A549 (cell line): ENCODE measurements around the gene ARRDC4. TPM values are rescaled to one million over a fixed set of nuclear protein-coding genes. Genes with fewer than 3 reads are reported as not detected.

ENCODE experiments used
- ATAC-seq, 2 experiments: fragments of 200-7000 bp in 1 of 2; fragments of >200 bp in 1 of 2; cut with Nextera tagmentation in 1 of 2; cut with Tn5 transposase in 1 of 2; 3 replicates each; pipeline versions ENCODE4 v1.8.0 to v1.9.1; 2018 to 2020; ENCODE audit warnings: mild to moderate bottlenecking in 1 of 2, moderate library complexity in 1 of 2
- CTCF ChIA-PET: fragments of 300-600 bp; sonication (Branson Sonifier 250); formaldehyde crosslinking; extraction: SDS; loops from one replicate; lab custom pipeline; 2021; ENCODE audit warnings: antibody characterized with exemption, inconsistent platforms; lab: Yijun Ruan, JAX
- POLR2A ChIA-PET: fragments of 350-600 bp; formaldehyde crosslinking; extraction: SDS; loops from one replicate; lab custom pipeline; 2021; ENCODE audit warnings: antibody characterized with exemption, inconsistent platforms; lab: Yijun Ruan, JAX
- DNase-seq, 2 experiments: peaks; one replicate each; pipeline versions ENCODE4 v3.0.0 to v3.0.0-alpha.2; 2011 to 2016; ENCODE audit warnings: low read depth in 1 of 2, low spot score in 1 of 2
- FAIRE-seq: peaks from 2 replicates; lab custom pipeline; 2011; peaks lifted over from hg19 to GRCh38; lab: Jason Lieb, UNC
- H3K27ac ChIP-seq, 2 experiments: fragments of >200 bp; sonication (Bioruptor Twin); formaldehyde crosslinking; 3 replicates each; pipeline ENCODE4 v1.5.1; 2016 to 2017
- H3K4me1 ChIP-seq: fragments of >200 bp; sonication (Bioruptor Twin); formaldehyde crosslinking; 3 replicates; pipeline ENCODE4 v1.6.1; 2016
- H3K4me2 ChIP-seq: fragments of >200 bp; sonication (Bioruptor Twin); formaldehyde crosslinking; 3 replicates; pipeline ENCODE4 v1.6.1; 2016
- H3K4me3 ChIP-seq: fragments of >200 bp; sonication (Bioruptor Twin); formaldehyde crosslinking; 3 replicates; pipeline ENCODE4 v1.5.1; 2016
- H3K9me3 ChIP-seq: fragments of >200 bp; sonication (Bioruptor Twin); formaldehyde crosslinking; 3 replicates; pipeline ENCODE4 v1.6.1; 2016
- EHMT2 ChIP-seq: fragments of 200-600 bp; sonication (generic); IDR thresholded peaks from 2 replicates; pipeline ENCODE4 v1.6.1; 2016; ENCODE audit warnings: antibody characterized with exemption, low read depth, mild to moderate bottlenecking, moderate library complexity
- GATA3 ChIP-seq: IDR thresholded peaks from 2 replicates; pipeline ENCODE4 v1.6.1; 2012; ENCODE audit warnings: borderline replicate concordance
- HDAC2 ChIP-seq: fragments of 200-600 bp; sonication (generic); IDR thresholded peaks from 2 replicates; pipeline ENCODE4 v1.6.1; 2016
- HEYL ChIP-seq: fragments of 250-450 bp; sonication (Bioruptor Pico); IDR thresholded peaks from 2 replicates; pipeline ENCODE4 v1.8.0; 2021; ENCODE audit warnings: mild to moderate bottlenecking, moderate library complexity
- HOXB5 ChIP-seq: fragments of 250-450 bp; sonication (Bioruptor Pico); IDR thresholded peaks from 2 replicates; pipeline ENCODE4 v1.5.0; 2020; ENCODE audit warnings: mild to moderate bottlenecking, moderate library complexity
- KDM1A ChIP-seq: fragments of 200-600 bp; sonication (generic); IDR thresholded peaks from 2 replicates; pipeline ENCODE4 v1.6.1; 2016; ENCODE audit warnings: low read depth, mild to moderate bottlenecking
- KDM5A ChIP-seq: fragments of 200-600 bp; sonication (generic); IDR thresholded peaks from 2 replicates; pipeline ENCODE4 v1.6.1; 2016; ENCODE audit warnings: antibody characterized with exemption, mild to moderate bottlenecking
- NPAS2 ChIP-seq: fragments of 250-450 bp; sonication (Bioruptor Pico); IDR thresholded peaks from 2 replicates; pipeline ENCODE4 v1.8.0; 2022; ENCODE audit warnings: mild to moderate bottlenecking, moderate library complexity, borderline replicate concordance
- NR3C1 ChIP-seq: fragments of >200 bp; sonication (Bioruptor Twin); formaldehyde crosslinking; IDR thresholded peaks from 3 replicates; pipeline ENCODE4 v1.6.1; 2017
- PHF8 ChIP-seq: fragments of 200-600 bp; sonication (generic); IDR thresholded peaks from 2 replicates; pipeline ENCODE4 v1.6.1; 2016; ENCODE audit warnings: low read depth, mild to moderate bottlenecking, antibody characterized with exemption, moderate library complexity, borderline replicate concordance
- POLR2A ChIP-seq: IDR thresholded peaks from 2 replicates; pipeline ENCODE4 v1.6.1; 2012; ENCODE audit warnings: mild to moderate bottlenecking, low read length
- POLR2AphosphoS2 ChIP-seq: conservative IDR thresholded peaks from 2 replicates; pipeline ENCODE4 v1.6.1; 2012; ENCODE audit warnings: low read length, improper control_type of control experiment, inconsistent platforms
- RNF2 ChIP-seq: fragments of 200-600 bp; sonication (generic); IDR thresholded peaks from 2 replicates; pipeline ENCODE4 v1.6.1; 2016; ENCODE audit warnings: low read depth, mild to moderate bottlenecking, antibody characterized with exemption, moderate library complexity, borderline replicate concordance
- TFCP2L1 ChIP-seq: fragments of 250-450 bp; sonication (Bioruptor Pico); IDR thresholded peaks from 2 replicates; pipeline ENCODE4 v1.5.0; 2021; ENCODE audit warnings: mild to moderate bottlenecking
- ZFP36 ChIP-seq: fragments of 450-650 bp; IDR thresholded peaks from 2 replicates; pipeline ENCODE4 v1.6.1; 2014; ENCODE audit warnings: borderline replicate concordance; ENCODE audit not compliant: partially characterized antibody
- WGBS: methylation state at CpG from one replicate; pipeline ENCODE4 v1.1.6; 2017; ENCODE audit errors: missing lambda C conversion rate; 5-methylcytosine and 5-hydroxymethylcytosine counted together
- polyA plus RNA-seq, 4 experiments: library from polyadenylated mRNA; depleted of rRNA in 3 of 4; stranded (reverse); fragments of >200 nt; fragmentation: RNase III in 1 of 4; extraction: RNeasy Plus Mini Kit Qiagen cat#74134 plus additional on column Dnase treatment in 1 of 4; gene quantifications; 2 replicates in 3 of 4; 3 replicates in 1 of 4; pipeline ENCODE4 v1.2.3, GENCODE V29; 2011 to 2017
- TF ChIP-seq, protein P1 (sequence below): fragments of 250-450 bp; sonication (Bioruptor Pico); IDR thresholded peaks from 2 replicates; pipeline ENCODE4 v1.5.0; 2021; ENCODE audit warnings: mild to moderate bottlenecking, moderate library complexity, borderline replicate concordance
- TF ChIP-seq, protein P2 (sequence below): IDR thresholded peaks from 2 replicates; pipeline ENCODE4 v1.6.1; 2012
- TF ChIP-seq, protein P3 (sequence below): fragments of 250-450 bp; sonication (Bioruptor Pico); IDR thresholded peaks from 2 replicates; pipeline ENCODE4 v1.5.0; 2020; ENCODE audit warnings: low read depth, mild to moderate bottlenecking, moderate library complexity
- TF ChIP-seq, protein P4 (sequence below): IDR thresholded peaks from 2 replicates; pipeline ENCODE4 v1.6.1; 2012
- TF ChIP-seq, protein P5 (sequence below): fragments of >200 bp; sonication (Bioruptor Twin); formaldehyde crosslinking; IDR thresholded peaks from 2 replicates; pipeline ENCODE4 v1.6.1; 2016

The ARRDC4 gene
- polyA plus RNA-seq, 2 of the 4 experiments (the other 2 are of a cell fraction), result 0.19 to 2.2 TPM

DNA sequence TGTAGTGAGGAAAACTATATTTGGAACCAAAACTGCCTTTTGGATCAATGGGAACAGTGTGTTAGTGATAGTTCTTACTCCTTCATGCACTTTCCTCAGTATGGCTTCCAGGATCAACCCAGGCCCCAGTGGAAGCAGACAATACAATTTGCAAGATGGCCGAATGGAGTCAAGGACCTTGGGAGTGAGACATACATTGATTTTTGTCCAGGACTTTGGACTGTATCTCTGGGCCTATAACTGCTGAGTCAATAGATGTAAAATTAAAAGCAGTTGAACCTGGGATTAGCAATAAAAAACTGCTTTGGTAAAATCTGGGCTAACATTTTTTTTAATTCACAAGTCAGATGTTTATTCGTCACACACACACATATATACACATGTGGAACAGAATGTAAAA is 1.8 kb downstream of the ARRDC4 start (continued):
- TF ChIP-seq, protein P1, sequence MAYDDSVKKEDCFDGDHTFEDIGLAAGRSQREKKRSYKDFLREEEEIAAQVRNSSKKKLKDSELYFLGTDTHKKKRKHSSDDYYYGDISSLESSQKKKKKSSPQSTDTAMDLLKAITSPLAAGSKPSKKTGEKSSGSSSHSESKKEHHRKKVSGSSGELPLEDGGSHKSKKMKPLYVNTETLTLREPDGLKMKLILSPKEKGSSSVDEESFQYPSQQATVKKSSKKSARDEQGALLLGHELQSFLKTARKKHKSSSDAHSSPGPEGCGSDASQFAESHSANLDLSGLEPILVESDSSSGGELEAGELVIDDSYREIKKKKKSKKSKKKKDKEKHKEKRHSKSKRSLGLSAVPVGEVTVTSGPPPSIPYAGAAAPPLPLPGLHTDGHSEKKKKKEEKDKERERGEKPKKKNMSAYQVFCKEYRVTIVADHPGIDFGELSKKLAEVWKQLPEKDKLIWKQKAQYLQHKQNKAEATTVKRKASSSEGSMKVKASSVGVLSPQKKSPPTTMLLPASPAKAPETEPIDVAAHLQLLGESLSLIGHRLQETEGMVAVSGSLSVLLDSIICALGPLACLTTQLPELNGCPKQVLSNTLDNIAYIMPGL (CRISPR knock-in tag), result no peak
- no peak for TF ChIP-seq NPAS2 (CRISPR knock-in tag)
- TF ChIP-seq, protein P2, sequence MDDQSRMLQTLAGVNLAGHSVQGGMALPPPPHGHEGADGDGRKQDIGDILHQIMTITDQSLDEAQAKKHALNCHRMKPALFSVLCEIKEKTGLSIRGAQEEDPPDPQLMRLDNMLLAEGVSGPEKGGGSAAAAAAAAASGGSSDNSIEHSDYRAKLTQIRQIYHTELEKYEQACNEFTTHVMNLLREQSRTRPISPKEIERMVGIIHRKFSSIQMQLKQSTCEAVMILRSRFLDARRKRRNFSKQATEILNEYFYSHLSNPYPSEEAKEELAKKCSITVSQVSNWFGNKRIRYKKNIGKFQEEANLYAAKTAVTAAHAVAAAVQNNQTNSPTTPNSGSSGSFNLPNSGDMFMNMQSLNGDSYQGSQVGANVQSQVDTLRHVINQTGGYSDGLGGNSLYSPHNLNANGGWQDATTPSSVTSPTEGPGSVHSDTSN, result no peak
- no peak for TF ChIP-seq EHMT2

DNA sequence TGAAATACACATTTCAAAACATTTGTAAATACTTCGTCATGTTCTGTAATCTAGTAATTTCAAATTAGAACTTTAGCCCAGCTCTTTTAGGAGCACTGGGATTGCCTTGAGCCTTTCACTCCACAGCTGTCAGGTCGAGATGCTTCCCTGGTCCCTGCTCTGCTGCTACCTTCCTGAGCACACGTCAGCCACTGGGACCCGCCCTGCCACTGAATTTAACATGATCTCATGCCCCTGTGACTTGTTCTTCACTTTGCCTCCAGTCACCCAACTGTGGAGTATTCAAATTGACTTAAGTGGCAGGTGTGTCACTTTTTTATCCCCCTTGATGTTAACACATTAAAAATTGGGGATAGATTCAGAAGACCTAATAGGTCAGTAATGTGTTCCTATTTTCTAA is 3.3 kb downstream of the ARRDC4 start:
- Histone ChIP-seq H3K4me3 (no peak overlapping the region), H3K4me2 (no peak overlapping the region), H3K9me3 (0 out of 3 replicates have a peak, but pooled peaks cover 3% of the 10 kb centered on the region), H3K27ac (no peak overlapping the region), H3K4me1 (no peaks in the 10 kb centered on the region)
- WGBS, result 7% methylated on average over 4 of the region's 4 CpGs
- DNase-seq, result no peak
- ATAC-seq, result no peak
- ChIA-PET POLR2A (no interaction called here), CTCF (no interaction called here)
- no peak for FAIRE-seq
- TF ChIP-seq POLR2A (no peak), ZFP36 (no peak), HOXB5 (no peak), HDAC2 (no peak)
- TF ChIP-seq, protein P3, sequence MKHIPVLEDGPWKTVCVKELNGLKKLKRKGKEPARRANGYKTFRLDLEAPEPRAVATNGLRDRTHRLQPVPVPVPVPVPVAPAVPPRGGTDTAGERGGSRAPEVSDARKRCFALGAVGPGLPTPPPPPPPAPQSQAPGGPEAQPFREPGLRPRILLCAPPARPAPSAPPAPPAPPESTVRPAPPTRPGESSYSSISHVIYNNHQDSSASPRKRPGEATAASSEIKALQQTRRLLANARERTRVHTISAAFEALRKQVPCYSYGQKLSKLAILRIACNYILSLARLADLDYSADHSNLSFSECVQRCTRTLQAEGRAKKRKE (CRISPR knock-in tag), result no peak

DNA sequence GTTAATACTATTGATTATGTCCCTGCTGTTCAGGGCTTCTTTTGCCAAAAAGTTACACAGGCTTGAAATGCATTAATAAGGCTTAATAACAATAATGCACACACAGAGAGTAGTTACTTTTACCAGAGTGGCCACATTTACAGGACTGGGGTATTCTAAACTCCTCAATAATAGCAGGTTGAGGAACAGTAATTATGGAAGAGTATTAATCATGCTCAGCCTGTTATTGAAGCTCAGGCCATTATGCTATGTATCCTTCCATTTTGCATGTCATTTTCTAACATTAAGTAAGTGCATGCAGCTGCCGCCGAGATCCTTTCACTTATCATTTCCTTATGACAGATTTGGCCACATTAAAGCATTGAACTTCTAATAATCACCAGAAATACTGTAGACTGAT is 5.7 kb downstream of the ARRDC4 start:
- TF ChIP-seq RNF2 (no peak), POLR2AphosphoS2 (no peak), PHF8 (no peak), EHMT2 (no peak), HEYL (CRISPR knock-in tag) (no peak), KDM1A (no peak), GATA3 (no peak), NR3C1 (no peak), TFCP2L1 (CRISPR knock-in tag) (no peak), KDM5A (no peak)
- TF ChIP-seq, protein P4, sequence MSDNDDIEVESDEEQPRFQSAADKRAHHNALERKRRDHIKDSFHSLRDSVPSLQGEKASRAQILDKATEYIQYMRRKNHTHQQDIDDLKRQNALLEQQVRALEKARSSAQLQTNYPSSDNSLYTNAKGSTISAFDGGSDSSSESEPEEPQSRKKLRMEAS, result no peak
- TF ChIP-seq, protein P5, sequence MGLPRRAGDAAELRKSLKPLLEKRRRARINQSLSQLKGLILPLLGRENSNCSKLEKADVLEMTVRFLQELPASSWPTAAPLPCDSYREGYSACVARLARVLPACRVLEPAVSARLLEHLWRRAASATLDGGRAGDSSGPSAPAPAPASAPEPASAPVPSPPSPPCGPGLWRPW, result no peak
- TF ChIP-seq, all 56 proteins: peak for 0
- H3K9me3 ChIP-seq, result 0 out of 3 replicates have a peak, but pooled peaks cover under 1% of the 10 kb centered on the region
- H3K4me3 ChIP-seq, result no peak overlapping the region
- 92% methylated on average over 2 of the region's 2 CpGs for WGBS
- no peak for ATAC-seq
- no peak for DNase-seq
- no peak for FAIRE-seq
- no peak overlapping the region for H3K27ac ChIP-seq
- no peak overlapping the region for H3K4me2 ChIP-seq
- CTCF ChIA-PET, result interaction anchor here (1.5 kb wide), 1 partner anchor 8 kb away, joined by 3 read pairs; no protein-coding TSS in a partner anchor
- POLR2A ChIA-PET, result no interaction called here
- no peaks in the 10 kb centered on the region for H3K4me1 ChIP-seq
